ENCODE results near the gene PLXNA4.

The PLXNA4 gene

DNA sequence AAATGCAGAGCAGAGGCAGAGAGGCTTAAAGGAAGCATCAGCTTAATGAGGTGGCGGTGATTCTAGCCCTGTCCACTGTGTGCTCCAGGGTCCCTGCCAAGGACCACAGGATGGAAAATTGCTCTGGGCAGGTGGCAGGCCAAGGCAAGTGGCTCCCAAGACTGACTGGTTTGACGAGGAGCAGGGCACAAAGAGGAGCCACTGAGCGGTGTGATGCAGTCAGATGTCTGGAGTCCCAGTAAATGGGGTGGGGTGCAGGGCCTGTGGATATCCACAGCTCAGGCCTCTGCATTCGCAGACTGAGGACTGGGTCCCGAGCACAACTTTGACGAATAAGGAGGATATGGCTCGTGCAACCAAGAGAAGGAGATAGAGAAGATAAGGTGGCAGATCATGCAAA lies 385.6 kb downstream of the PLXNA4 start:
- no peak for DNase-seq (ENCODE audit: low read depth, low spot score)
- no peak overlapping the region for H3K4me3 ChIP-seq (ENCODE audit: low read depth, low read length)
- in situ Hi-C loops (cut with HindIII; ENCODE audit: low sequenced_read_pairs) = no loop called here
- TF ChIP-seq CTCF (IDR thresholded peaks at IDR 0.05; ENCODE audit: low read depth, low read length) = no peak

DNA sequence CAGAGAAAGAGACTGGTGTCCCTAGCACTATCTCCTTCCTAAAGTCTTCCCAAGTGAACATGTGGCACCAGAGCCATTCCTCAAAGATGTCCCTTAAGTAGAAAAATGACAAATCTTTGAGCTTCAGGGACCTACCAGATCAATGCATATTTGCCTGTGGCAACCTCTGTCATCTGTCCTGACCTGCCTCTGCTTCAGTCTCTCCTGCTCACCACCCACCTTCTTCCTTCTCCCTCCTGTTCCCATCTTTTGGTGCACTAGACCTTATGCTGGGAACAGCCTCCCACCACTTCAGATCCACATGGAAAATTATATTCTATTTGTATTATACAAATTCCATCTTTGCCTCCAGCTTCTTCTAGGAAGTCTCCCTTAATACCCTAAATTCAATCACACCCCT lies 386.4 kb downstream of the PLXNA4 start:
- DNase-seq (ENCODE audit: low read depth, low spot score) = no peak
- in situ Hi-C loops (cut with HindIII; ENCODE audit: low sequenced_read_pairs) = no loop called here
- H3K4me3 ChIP-seq (ENCODE audit: low read depth, low read length) = no peak overlapping the region
- TF ChIP-seq CTCF (IDR thresholded peaks at IDR 0.05; ENCODE audit: low read depth, low read length) = no peak

GRCh38 chr7:132187869-132188789 lies 388.1 kb downstream of the PLXNA4 start:
- TF ChIP-seq CTCF (IDR thresholded peaks at IDR 0.05; ENCODE audit: low read depth, low read length) = no peak
- in situ Hi-C loops (cut with HindIII; ENCODE audit: low sequenced_read_pairs) = no loop called here
- H3K4me3 ChIP-seq (ENCODE audit: low read depth, low read length) = no peak overlapping the region
- no peak for DNase-seq (ENCODE audit: low read depth, low spot score)

DNA sequence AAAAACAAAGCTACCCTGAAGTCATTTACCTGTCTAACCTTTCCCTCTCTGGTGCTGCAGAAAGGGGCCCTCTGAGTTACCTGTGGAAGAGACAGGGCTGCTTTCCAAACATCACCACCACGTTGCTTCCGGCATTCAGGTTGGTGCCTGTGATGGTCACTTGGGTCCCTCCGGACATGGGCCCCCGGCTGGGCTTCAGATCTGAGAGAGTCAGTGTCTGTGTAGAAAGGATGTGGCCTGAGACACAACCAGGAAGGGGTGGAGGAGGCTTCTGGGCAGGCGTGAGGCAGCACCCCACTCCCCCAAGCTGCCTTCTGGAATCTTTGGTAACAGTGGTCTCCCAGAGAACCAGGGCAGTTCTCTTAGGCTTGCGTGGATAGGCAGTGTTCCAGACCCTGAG lies 388.9 kb downstream of the PLXNA4 start:
- no peak for DNase-seq (ENCODE audit: low read depth, low spot score)
- no peak overlapping the region for H3K4me3 ChIP-seq (ENCODE audit: low read depth, low read length)
- TF ChIP-seq CTCF (IDR thresholded peaks at IDR 0.05; ENCODE audit: low read depth, low read length) = no peak
- in situ Hi-C loops (cut with HindIII; ENCODE audit: low sequenced_read_pairs) = no loop called here

- no peak for TF ChIP-seq CTCF (IDR thresholded peaks at IDR 0.05; ENCODE audit: low read depth, low read length)
- no peak for DNase-seq (ENCODE audit: low read depth, low spot score)
- in situ Hi-C loops (cut with HindIII; ENCODE audit: low sequenced_read_pairs) = no loop called here
- H3K4me3 ChIP-seq (ENCODE audit: low read depth, low read length) = no peak overlapping the region
Measured at GRCh38 chr7:132185150-132185549, 391.1 kb downstream of the PLXNA4 start.

DNA sequence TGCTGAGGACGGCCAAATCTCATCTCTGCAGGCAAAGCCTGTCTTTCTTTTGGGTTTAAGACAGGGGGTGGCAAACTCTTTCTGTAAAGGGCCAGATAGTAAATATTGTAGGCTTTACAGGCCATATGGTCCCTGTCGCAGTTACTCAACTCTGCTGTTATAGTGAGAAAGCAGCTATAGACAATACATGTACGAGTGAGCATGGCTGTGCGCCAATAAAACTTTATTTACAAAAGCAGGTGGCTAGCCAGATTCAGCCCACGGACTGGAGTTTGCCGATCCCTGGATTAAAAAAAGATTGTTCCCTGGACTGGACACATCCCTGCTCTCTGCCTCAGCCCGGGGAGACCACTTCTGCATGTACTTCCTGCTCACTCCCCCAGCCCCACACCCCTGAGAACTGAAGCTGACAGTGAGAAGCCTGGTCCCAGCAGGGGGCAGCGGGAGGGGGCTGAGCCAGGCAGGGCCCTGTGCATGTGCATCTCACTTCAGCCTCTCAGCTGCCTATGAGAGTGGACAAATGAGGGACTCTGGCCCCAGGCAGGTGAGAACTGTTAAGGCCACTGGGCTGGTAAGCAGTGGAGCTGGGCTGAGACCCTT lies 392.4 kb downstream of the PLXNA4 start:
- in situ Hi-C loops (cut with HindIII; ENCODE audit: low sequenced_read_pairs) = no loop called here
- no peak for TF ChIP-seq CTCF (IDR thresholded peaks at IDR 0.05; ENCODE audit: low read depth, low read length)
- DNase-seq (ENCODE audit: low read depth, low spot score) = no peak
- no peak overlapping the region for H3K4me3 ChIP-seq (ENCODE audit: low read depth, low read length)

Data from astrocyte of the spinal cord (primary cell).